Type B pancreatic cell (in vitro differentiated cells): ENCODE data around the gene ZBTB7B. TPM values are rescaled to one million over a fixed set of nuclear protein-coding genes. Genes with fewer than 3 reads are reported as not detected.
A peak's percentile ranks its signal among the peaks of the same experiment; 100 is the strongest.

Source experiments
- DNase-seq: peaks from one replicate; pipeline ENCODE4 v3.0.0; 2021; ENCODE audit warnings: mixed read lengths; ENCODE audit not compliant: unreplicated experiment; ENCODE audit errors: extremely low spot score
- H3K27ac Mint-ChIP-seq: 2 replicates; pipeline ENCODE4 v1.8.0; 2021; ENCODE audit warnings: mild to moderate bottlenecking, mixed read lengths
- H3K27me3 Mint-ChIP-seq: 2 replicates; pipeline ENCODE4 v1.8.0; 2021; ENCODE audit warnings: mixed read lengths
- H3K36me3 Mint-ChIP-seq: 2 replicates; pipeline ENCODE4 v1.8.0; 2021; ENCODE audit warnings: mixed read lengths
- H3K4me1 Mint-ChIP-seq: one replicate; pipeline ENCODE4 v1.8.0; 2021; ENCODE audit warnings: mixed read lengths; ENCODE audit not compliant: unreplicated experiment
- H3K4me3 Mint-ChIP-seq: 2 replicates; pipeline ENCODE4 v1.8.0; 2021; ENCODE audit warnings: mild to moderate bottlenecking, mixed read lengths
- H3K9me3 Mint-ChIP-seq: 2 replicates; pipeline ENCODE4 v1.8.0; 2021; ENCODE audit warnings: mixed read lengths
- total RNA-seq: library from RNA; stranded (reverse); gene quantifications from 2 replicates; pipeline ENCODE4 v1.2.1, GENCODE V29; 2021; ENCODE audit warnings: low replicate concordance
- TF ChIP-seq, protein P1 (sequence below): fragments of 200-600 bp; sonication (generic); conservative IDR thresholded peaks from 2 replicates; pipeline ENCODE4 v1.5.0; 2021; ENCODE audit warnings: antibody characterized with exemption, mild to moderate bottlenecking

The ZBTB7B gene
- total RNA-seq, 1 donor from 2014 or later: 38.1 TPM

DNA sequence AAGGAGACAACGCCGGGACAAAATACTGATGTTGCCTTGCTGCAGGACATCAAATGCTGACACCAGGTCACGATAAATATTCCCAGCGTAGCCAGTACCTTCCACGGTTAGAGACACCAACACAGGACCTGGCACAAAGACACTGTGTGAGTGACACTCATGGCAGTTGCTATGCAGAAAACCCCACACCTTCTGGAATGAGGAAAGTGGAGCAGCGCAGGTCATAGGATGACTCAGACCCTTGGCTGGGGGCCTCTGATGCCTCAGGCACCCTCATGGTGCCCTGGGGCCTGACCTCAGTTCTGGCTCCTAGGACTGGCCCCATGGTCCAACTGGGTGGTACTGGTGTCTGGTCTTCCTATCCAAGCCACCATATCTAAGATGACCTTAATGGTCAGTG lies 24.0 kb downstream of the ZBTB7B start:
- H3K9me3 Mint-ChIP-seq: no peaks in the 10 kb centered on the region
- no peak overlapping the region for H3K27ac Mint-ChIP-seq
- TF ChIP-seq, protein P1, sequence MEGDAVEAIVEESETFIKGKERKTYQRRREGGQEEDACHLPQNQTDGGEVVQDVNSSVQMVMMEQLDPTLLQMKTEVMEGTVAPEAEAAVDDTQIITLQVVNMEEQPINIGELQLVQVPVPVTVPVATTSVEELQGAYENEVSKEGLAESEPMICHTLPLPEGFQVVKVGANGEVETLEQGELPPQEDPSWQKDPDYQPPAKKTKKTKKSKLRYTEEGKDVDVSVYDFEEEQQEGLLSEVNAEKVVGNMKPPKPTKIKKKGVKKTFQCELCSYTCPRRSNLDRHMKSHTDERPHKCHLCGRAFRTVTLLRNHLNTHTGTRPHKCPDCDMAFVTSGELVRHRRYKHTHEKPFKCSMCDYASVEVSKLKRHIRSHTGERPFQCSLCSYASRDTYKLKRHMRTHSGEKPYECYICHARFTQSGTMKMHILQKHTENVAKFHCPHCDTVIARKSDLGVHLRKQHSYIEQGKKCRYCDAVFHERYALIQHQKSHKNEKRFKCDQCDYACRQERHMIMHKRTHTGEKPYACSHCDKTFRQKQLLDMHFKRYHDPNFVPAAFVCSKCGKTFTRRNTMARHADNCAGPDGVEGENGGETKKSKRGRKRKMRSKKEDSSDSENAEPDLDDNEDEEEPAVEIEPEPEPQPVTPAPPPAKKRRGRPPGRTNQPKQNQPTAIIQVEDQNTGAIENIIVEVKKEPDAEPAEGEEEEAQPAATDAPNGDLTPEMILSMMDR: no peak
- H3K27me3 Mint-ChIP-seq: peaks cover 4% of the 10 kb centered on the region
- DNase-seq: no peak
- no peaks in the 10 kb centered on the region for H3K36me3 Mint-ChIP-seq
- no peak overlapping the region for H3K4me3 Mint-ChIP-seq
- peaks cover 6% of the 10 kb centered on the region for H3K4me1 Mint-ChIP-seq

DNA sequence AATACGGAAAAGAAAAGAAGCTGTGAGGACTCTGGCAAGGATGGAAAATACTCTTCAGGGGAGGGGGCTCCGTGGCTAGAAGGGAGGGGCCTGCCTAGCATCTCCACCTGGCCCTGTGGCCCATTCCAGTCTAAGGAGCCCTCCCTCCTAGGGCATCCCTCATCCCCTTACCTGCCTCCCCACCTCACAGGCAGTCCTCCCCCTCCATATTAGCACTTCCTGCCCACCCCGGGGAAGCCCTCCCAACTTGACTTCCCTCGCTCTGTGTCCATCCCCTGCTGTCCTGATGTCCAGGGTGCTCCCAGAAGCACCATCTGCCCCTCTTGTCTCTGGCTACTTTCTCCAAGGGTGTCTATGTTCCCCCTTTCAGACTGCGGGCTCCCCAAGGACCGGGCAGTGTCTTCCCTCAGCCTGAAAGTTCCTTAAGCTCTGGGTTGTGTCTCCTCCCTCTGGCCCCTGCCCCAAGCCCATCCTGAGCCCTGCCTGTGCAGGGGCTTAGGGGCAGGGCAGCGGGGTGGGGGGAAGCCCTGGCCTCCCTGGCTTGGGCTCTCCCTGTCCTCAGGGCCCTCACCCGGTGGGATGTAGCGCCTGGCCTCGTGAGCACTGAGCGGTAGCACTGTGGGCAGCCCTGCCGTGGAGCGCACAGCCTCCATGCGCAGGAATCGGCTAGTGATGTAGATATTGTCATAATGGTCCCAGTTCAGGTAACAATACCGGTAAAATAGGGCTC lies 27.1 kb downstream of the ZBTB7B start:
- Mint-ChIP-seq H3K9me3 (no peaks in the 10 kb centered on the region), H3K36me3 (no peaks in the 10 kb centered on the region), H3K27ac (no peak overlapping the region), H3K27me3 (peaks cover 4% of the 10 kb centered on the region), H3K4me1 (no peaks in the 10 kb centered on the region), H3K4me3 (no peak overlapping the region)
- TF ChIP-seq, protein P1: no peak
- no peak for DNase-seq

DNA sequence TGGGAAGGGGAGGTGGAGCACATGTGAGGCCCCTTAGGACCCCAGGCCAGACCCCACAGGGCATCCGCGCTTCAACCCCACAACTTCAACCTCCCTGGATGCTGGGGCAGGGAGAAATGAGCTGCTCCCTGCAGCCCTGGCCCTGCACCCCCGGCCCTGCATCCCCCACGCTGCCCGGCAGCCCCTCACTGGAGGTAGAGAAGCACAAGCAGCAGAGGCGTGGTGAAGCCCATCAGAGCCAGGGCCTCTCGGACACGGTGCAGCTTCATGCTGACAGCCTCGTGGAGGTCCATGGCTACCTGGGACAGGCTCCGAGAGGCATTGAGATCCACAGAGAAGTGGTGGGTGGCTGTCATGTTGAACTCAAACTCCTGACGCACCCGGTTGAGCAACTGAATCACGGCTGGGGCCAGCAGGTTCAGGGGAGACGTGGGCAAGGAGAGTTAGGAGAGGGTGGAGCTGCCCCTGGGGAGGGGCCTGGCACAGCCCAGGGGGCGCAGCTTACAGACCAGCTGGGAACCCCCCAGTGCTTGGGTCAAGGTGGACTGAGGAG lies 27.7 kb downstream of the ZBTB7B start:
- Mint-ChIP-seq H3K27ac (no peak overlapping the region), H3K27me3 (peaks cover 4% of the 10 kb centered on the region), H3K36me3 (no peaks in the 10 kb centered on the region), H3K9me3 (no peaks in the 10 kb centered on the region), H3K4me1 (no peaks in the 10 kb centered on the region), H3K4me3 (no peak overlapping the region)
- TF ChIP-seq, protein P1: no peak
- DNase-seq: no peak

DNA sequence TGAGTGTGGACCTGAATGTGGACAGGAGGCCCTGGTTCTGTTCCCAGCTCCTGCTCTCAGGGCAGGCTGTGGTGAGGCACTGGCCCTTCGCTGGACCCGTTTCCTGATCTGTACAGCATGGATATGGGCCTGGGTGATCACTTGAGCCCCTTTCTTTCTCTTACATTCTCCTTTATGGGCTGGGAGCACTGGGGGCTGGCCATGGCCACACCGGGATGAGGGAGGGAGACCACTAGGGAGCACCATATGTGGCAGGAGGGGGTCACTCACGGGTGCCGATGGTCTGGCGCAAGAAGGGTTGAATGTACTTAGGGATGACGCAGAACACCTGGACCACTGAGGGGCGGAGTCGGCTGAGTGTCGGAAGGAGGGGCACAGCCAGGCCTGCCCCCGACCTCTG lies 28.3 kb downstream of the ZBTB7B start:
- DNase-seq: no peak
- H3K4me3 Mint-ChIP-seq: no peak overlapping the region
- no peaks in the 10 kb centered on the region for H3K9me3 Mint-ChIP-seq
- H3K36me3 Mint-ChIP-seq: no peaks in the 10 kb centered on the region
- no peaks in the 10 kb centered on the region for H3K4me1 Mint-ChIP-seq
- H3K27me3 Mint-ChIP-seq: peaks cover 4% of the 10 kb centered on the region
- no peak overlapping the region for H3K27ac Mint-ChIP-seq
- TF ChIP-seq, protein P1: no peak

DNA sequence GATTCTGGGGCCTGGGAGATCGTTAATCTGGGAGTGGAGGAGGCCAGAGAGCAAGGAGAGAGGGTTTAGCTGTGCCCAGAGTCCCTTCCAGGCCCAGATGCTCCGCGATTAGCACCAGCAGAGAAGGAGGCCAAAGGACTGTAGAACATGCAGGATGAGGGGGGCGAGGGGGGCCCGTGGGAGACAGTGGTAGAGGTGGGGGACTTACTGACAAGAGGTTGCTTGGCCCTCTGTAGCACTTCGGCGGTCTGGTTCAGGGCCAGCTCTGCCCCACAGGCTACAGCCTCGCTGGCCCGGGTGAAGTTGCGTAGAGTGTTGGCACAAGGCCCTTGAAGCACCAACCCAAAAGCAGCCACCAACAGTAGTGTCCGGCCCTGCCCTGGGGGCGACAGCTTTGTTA lies 30.3 kb downstream of the ZBTB7B start:
- H3K4me3 Mint-ChIP-seq: no peak overlapping the region
- no peak for DNase-seq
- peaks cover 4% of the 10 kb centered on the region for H3K27me3 Mint-ChIP-seq
- no peaks in the 10 kb centered on the region for H3K36me3 Mint-ChIP-seq
- H3K9me3 Mint-ChIP-seq: no peaks in the 10 kb centered on the region
- TF ChIP-seq, protein P1: no peak
- peak overlapping the region; percentile 36 for H3K27ac Mint-ChIP-seq
- H3K4me1 Mint-ChIP-seq: no peaks in the 10 kb centered on the region
